SK-N-SH (cell line): ENCODE results near the gene TUBB3. TPM values are rescaled to one million over a fixed set of nuclear protein-coding genes. Genes with fewer than 3 reads are reported as not detected.

Experiments used
- CTCF ChIA-PET: fragments of 300-600, 350-600 bp; formaldehyde crosslinking; extraction: SDS; loops from one replicate; lab custom pipeline; 2021; lab: Yijun Ruan, JAX
- POLR2A ChIA-PET: fragments of 350-600 bp; sonication (Branson Sonifier 250); formaldehyde crosslinking; extraction: SDS; loops from one replicate; lab custom pipeline; 2020; ENCODE audit warnings: antibody characterized with exemption, inconsistent platforms; lab: Yijun Ruan, JAX
- DNase-seq: peaks from one replicate; pipeline ENCODE4 v3.0.0; 2012
- H2AFZ ChIP-seq: fragments of 200-600 bp; sonication (generic); 2 replicates; pipeline ENCODE4 v1.8.1; 2016; ENCODE audit warnings: antibody characterized with exemption, mild to moderate bottlenecking, low read depth
- H3F3A ChIP-seq: fragments of 200-600 bp; sonication (generic); replicated peaks from 2 replicates; pipeline ENCODE3; 2016; ENCODE audit warnings: antibody characterized with exemption, mild to moderate bottlenecking; ENCODE audit not compliant: insufficient read depth
- H3K27ac ChIP-seq, 2 experiments: fragments of 200-500 bp in 1 of 2; fragments of 200-600 bp in 1 of 2; sonication (Bioruptor generic) in 1 of 2; sonication (generic), shearing (Covaris generic) in 1 of 2; 2 replicates each; pipeline versions ENCODE4 v1.5.1 to v1.6.1; 2014 to 2016; ENCODE audit warnings: low read depth in 2 of 2, inconsistent platforms in 1 of 2, low read length in 1 of 2, mild to moderate bottlenecking in 1 of 2, mixed read lengths in 1 of 2
- H3K27me3 ChIP-seq: fragments of 200-600 bp; sonication (generic), shearing (Covaris generic); 2 replicates; pipeline ENCODE4 v1.6.1; 2016; ENCODE audit warnings: mixed run types; ENCODE audit not compliant: insufficient read depth
- H3K36me3 ChIP-seq, 2 experiments: fragments of 200-500 bp in 1 of 2; fragments of 200-600 bp in 1 of 2; sonication (Bioruptor generic) in 1 of 2; sonication (generic) in 1 of 2; replicated peaks in 1 of 2; 2 replicates each; pipeline versions ENCODE3 to v1.5.1; 2014 to 2016; ENCODE audit warnings: low read length in 1 of 2, mild to moderate bottlenecking in 1 of 2; ENCODE audit not compliant: insufficient read depth in 2 of 2, control insufficient read depth in 1 of 2
- H3K4me1 ChIP-seq, 2 experiments: fragments of 200-500 bp in 1 of 2; fragments of 200-600 bp in 1 of 2; sonication (Bioruptor generic) in 1 of 2; sonication (generic), shearing (Covaris generic) in 1 of 2; 2 replicates each; pipeline versions ENCODE4 v1.5.1 to v1.6.1; 2014 to 2016; ENCODE audit warnings: low read depth in 1 of 2, low read length in 1 of 2, mixed run types in 1 of 2; ENCODE audit not compliant: insufficient read depth in 2 of 2, control insufficient read depth in 1 of 2
- H3K4me2 ChIP-seq: fragments of 200-600 bp; sonication (generic), shearing (Covaris generic); 2 replicates; pipeline ENCODE4 v1.6.1; 2017; ENCODE audit warnings: mixed run types
- H3K4me3 ChIP-seq, 2 experiments: fragments of 200-500 bp in 1 of 2; fragments of 200-600 bp in 1 of 2; sonication (Bioruptor generic) in 1 of 2; sonication (generic), shearing (Covaris generic) in 1 of 2; 2 replicates each; pipeline versions ENCODE4 v1.5.1 to v1.8.1; 2014 to 2016; ENCODE audit warnings: low read depth in 2 of 2, inconsistent platforms in 1 of 2, low read length in 1 of 2, mild to moderate bottlenecking in 1 of 2, mixed read lengths in 1 of 2, moderate library complexity in 1 of 2
- H3K79me2 ChIP-seq: fragments of 200-600 bp; sonication (generic); 2 replicates; pipeline ENCODE4 v1.8.1; 2017; ENCODE audit warnings: mild to moderate bottlenecking; ENCODE audit not compliant: insufficient read depth
- H3K9ac ChIP-seq: fragments of 200-600 bp; sonication (generic); 2 replicates; pipeline ENCODE4 v1.6.1; 2017; ENCODE audit warnings: mixed run types
- H3K9me2 ChIP-seq: fragments of 200-600 bp; sonication (generic); 2 replicates; pipeline ENCODE4 v1.6.1; 2017; ENCODE audit warnings: mixed run types
- H3K9me3 ChIP-seq: fragments of 200-600 bp; sonication (generic); 2 replicates; pipeline ENCODE4 v1.6.1; 2017; ENCODE audit warnings: mixed run types, mild to moderate bottlenecking, moderate library complexity
- H4K20me1 ChIP-seq: fragments of 200-600 bp; sonication (generic); 2 replicates; pipeline ENCODE4 v1.6.1; 2017; ENCODE audit warnings: mild to moderate bottlenecking, mixed run types; ENCODE audit not compliant: insufficient read depth
- EP300 ChIP-seq, 2 experiments: IDR thresholded peaks; 2 replicates each; pipeline versions ENCODE4 v1.4.0 to v1.6.1; 2012; ENCODE audit warnings: borderline replicate concordance in 1 of 2, low read depth in 1 of 2, low read length in 1 of 2
- FOXJ3 ChIP-seq: sonication (generic); formaldehyde crosslinking; IDR thresholded peaks from 2 replicates; pipeline ENCODE4 v1.5.1; 2020; ENCODE audit warnings: mild to moderate bottlenecking, missing genetic modification reagents
- IRF3 ChIP-seq: fragments of 150-350 bp; IDR thresholded peaks from 2 replicates; pipeline ENCODE4 v1.6.1; 2016; ENCODE audit warnings: mild to moderate bottlenecking, low read depth, low read length
- JUND ChIP-seq: IDR thresholded peaks from 2 replicates; pipeline ENCODE4 v1.4.0; 2012
- MXI1 ChIP-seq: IDR thresholded peaks from 2 replicates; pipeline ENCODE4 v1.6.1; 2012; ENCODE audit warnings: mild to moderate bottlenecking, low read depth, low read length, improper control_type of control experiment
- RAD21 ChIP-seq: IDR thresholded peaks from 2 replicates; pipeline ENCODE4 v1.6.1; 2012; ENCODE audit warnings: mild to moderate bottlenecking, low read length
- RFX5 ChIP-seq: IDR thresholded peaks from 2 replicates; pipeline ENCODE4 v1.6.1; 2012; ENCODE audit warnings: mild to moderate bottlenecking, improper control_type of control experiment, low read length
- SIN3A ChIP-seq: IDR thresholded peaks from 2 replicates; pipeline ENCODE4 v1.6.1; 2012; ENCODE audit warnings: low read depth, mild to moderate bottlenecking, low read length, moderate library complexity, borderline replicate concordance
- SMC3 ChIP-seq: IDR thresholded peaks from 2 replicates; pipeline ENCODE4 v1.6.1; 2012; ENCODE audit warnings: low read depth, low read length, improper control_type of control experiment
- TEAD4 ChIP-seq: IDR thresholded peaks from 2 replicates; pipeline ENCODE4 v1.4.0; 2012; ENCODE audit warnings: mild to moderate bottlenecking, borderline replicate concordance; ENCODE audit not compliant: insufficient read depth
- USF2 ChIP-seq: fragments of 150-350 bp; IDR thresholded peaks from 2 replicates; pipeline ENCODE4 v1.6.1; 2017; ENCODE audit warnings: antibody characterized with exemption, low read length, low read depth, borderline replicate concordance
- YY1 ChIP-seq: IDR thresholded peaks from 2 replicates; pipeline ENCODE4 v1.4.0; 2012; ENCODE audit warnings: low read depth, mild to moderate bottlenecking
- WGBS: methylation state at CpG from one replicate; pipeline ENCODE4 v1.1.6; 2017; ENCODE audit warnings: low lambda C conversion rate; 5-methylcytosine and 5-hydroxymethylcytosine counted together
- polyA plus RNA-seq, 3 experiments: library from polyadenylated mRNA; depleted of rRNA; stranded (reverse); fragments of >200 nt; gene quantifications; 2 replicates each; pipeline ENCODE4 v1.2.3, GENCODE V29; 2012
- TF ChIP-seq, protein P1 (sequence below): IDR thresholded peaks from 2 replicates; pipeline ENCODE4 v1.4.0; 2012; ENCODE audit warnings: low read depth, borderline replicate concordance

TUBB3 gene
- polyA plus RNA-seq, 1 of the 3 experiments (the other 2 are of a cell fraction) = 428 TPM

GRCh38 chr16:89958596-89958995 is 35.5 kb downstream of the TUBB3 start:
- DNase-seq = no peak
- H3K4me2 ChIP-seq = no peak overlapping the region
- no peak overlapping the region for H2AFZ ChIP-seq
- no peak overlapping the region for H3K27ac ChIP-seq
- no peaks in the 10 kb centered on the region for H3F3A ChIP-seq
- ChIA-PET POLR2A (no interaction called here), CTCF (interaction anchor here (0.6 to 2.0 kb wide), 2 partner anchors 9 to 40 kb away, joined by 3 to 6 read pairs; no protein-coding TSS in a partner anchor)
- H3K27me3 ChIP-seq = no peaks in the 10 kb centered on the region
- no peak overlapping the region for H3K9ac ChIP-seq
- 96% methylated on average over 10 of the region's 10 CpGs for WGBS
- no peak overlapping the region for H3K4me3 ChIP-seq
- H3K36me3 ChIP-seq = peaks cover 0 to 26% of the 10 kb centered on the region in 2 experiments
- H3K79me2 ChIP-seq = peaks cover 5% of the 10 kb centered on the region; the same call in 1 of the 2 replicates
- H4K20me1 ChIP-seq = no peaks in the 10 kb centered on the region
- no peaks in the 10 kb centered on the region for H3K9me3 ChIP-seq
- H3K9me2 ChIP-seq = no peaks in the 10 kb centered on the region
- TF ChIP-seq RFX5 (no peak), USF2 (no peak), TEAD4 (no peak), IRF3 (no peak), SIN3A (no peak), SMC3 (no peak), YY1 (no peak), EP300 (IDR thresholded peaks at IDR 0.05; ENCODE audit: borderline replicate concordance in 1 of 2, low read depth in 1 of 2, low read length in 1 of 2) (no peak), JUND (no peak), MXI1 (no peak), FOXJ3 (CRISPR knock-in tag) (no peak), RAD21 (no peak)
- TF ChIP-seq, protein P1, sequence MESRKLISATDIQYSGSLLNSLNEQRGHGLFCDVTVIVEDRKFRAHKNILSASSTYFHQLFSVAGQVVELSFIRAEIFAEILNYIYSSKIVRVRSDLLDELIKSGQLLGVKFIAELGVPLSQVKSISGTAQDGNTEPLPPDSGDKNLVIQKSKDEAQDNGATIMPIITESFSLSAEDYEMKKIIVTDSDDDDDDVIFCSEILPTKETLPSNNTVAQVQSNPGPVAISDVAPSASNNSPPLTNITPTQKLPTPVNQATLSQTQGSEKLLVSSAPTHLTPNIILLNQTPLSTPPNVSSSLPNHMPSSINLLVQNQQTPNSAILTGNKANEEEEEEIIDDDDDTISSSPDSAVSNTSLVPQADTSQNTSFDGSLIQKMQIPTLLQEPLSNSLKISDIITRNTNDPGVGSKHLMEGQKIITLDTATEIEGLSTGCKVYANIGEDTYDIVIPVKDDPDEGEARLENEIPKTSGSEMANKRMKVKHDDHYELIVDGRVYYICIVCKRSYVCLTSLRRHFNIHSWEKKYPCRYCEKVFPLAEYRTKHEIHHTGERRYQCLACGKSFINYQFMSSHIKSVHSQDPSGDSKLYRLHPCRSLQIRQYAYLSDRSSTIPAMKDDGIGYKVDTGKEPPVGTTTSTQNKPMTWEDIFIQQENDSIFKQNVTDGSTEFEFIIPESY = no peak
- TF ChIP-seq, all 33 proteins: peak for 0
- H3K4me1 ChIP-seq = peaks cover 0 to 6% of the 10 kb centered on the region in 2 experiments; a peak in 1 of 4 replicates

GRCh38 chr16:89960966-89961365 is 37.8 kb downstream of the TUBB3 start:
- Histone ChIP-seq H3K36me3 (peaks cover 0 to 28% of the 10 kb centered on the region in 2 experiments), H3K4me3 (no peak overlapping the region), H3K4me2 (no peak overlapping the region), H2AFZ (no peak overlapping the region), H3K27me3 (no peaks in the 10 kb centered on the region), H3K27ac (no peak overlapping the region), H3K9me2 (no peaks in the 10 kb centered on the region), H3K9me3 (no peaks in the 10 kb centered on the region), H3F3A (peaks cover 4% of the 10 kb centered on the region), H3K9ac (no peak overlapping the region), H4K20me1 (no peaks in the 10 kb centered on the region), H3K79me2 (no peaks in the 10 kb centered on the region), H3K4me1 (peaks cover 0 to 6% of the 10 kb centered on the region in 2 experiments; a peak in 1 of 4 replicates)
- no peak for DNase-seq
- 98% methylated on average over 13 of the region's 13 CpGs for WGBS
- CTCF ChIA-PET = interaction anchor here (1.4 kb wide), 1 partner anchor 18 kb away, joined by 3 read pairs; no protein-coding TSS in a partner anchor
- POLR2A ChIA-PET = no interaction called here
- no peak for TF ChIP-seq SMC3
